Measurements from ENCODE around the gene SLC11A1.

DNA sequence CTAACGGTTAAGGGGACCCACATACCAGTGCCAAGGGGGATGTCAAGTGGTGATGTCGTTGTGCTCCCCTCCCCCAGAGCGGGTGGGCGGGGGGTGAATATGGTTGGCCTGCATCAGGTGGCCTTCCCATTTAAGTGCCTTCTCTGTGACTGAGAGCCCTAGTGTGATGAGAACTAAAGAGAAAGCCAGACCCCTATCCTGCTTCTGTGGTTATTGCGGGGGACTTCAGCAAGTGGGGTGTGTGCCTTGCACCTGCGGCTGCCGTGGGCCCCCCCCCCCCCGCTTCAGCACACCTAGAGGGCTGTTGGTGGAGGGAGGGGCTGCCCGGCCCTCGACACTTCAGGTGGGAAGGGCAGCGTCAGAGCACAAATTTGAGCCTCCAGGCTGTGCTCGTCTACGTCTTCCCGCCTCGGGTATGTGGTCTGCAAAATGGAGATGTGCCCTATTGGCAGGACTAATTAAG lies 23.7 kb downstream of the SLC11A1 start:
- TF ChIP-seq, protein P1, sequence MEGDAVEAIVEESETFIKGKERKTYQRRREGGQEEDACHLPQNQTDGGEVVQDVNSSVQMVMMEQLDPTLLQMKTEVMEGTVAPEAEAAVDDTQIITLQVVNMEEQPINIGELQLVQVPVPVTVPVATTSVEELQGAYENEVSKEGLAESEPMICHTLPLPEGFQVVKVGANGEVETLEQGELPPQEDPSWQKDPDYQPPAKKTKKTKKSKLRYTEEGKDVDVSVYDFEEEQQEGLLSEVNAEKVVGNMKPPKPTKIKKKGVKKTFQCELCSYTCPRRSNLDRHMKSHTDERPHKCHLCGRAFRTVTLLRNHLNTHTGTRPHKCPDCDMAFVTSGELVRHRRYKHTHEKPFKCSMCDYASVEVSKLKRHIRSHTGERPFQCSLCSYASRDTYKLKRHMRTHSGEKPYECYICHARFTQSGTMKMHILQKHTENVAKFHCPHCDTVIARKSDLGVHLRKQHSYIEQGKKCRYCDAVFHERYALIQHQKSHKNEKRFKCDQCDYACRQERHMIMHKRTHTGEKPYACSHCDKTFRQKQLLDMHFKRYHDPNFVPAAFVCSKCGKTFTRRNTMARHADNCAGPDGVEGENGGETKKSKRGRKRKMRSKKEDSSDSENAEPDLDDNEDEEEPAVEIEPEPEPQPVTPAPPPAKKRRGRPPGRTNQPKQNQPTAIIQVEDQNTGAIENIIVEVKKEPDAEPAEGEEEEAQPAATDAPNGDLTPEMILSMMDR (IDR thresholded peaks at IDR 0.05) = no peak
- no peak for TF ChIP-seq EZH2 (IDR thresholded peaks at IDR 0.05; ENCODE audit: borderline replicate concordance, insufficient read depth, low read depth, low read length, poor library complexity, severe bottlenecking)

All from B cell (primary cell).